ENCODE data around the gene CHSY1. TPM values are rescaled to one million over a fixed set of nuclear protein-coding genes. Genes with fewer than 3 reads are reported as not detected.

The CHSY1 gene
- polyA plus RNA-seq, 1 donor from 2014 or later, result 16.1 TPM

DNA sequence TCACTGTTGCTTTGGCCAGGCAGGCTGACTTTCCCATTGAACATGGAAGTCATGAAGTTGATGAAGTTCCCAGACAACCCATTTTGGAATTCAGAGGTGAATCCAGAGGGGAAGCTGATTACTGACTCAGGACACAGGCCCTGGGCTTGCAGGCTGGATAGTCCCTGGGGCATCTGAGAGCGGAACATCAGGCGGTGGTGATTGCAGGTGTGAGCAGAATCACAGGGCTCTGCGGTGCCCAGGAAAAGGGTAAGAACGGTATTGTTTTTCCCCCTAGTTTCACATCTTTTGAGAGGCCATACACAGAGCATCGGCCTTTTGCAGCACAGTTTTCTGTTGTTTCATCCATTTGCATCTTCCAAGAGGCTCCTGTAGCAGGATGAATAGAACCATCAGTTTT is 104.7 kb downstream of the CHSY1 start:
- Histone ChIP-seq H3K9me3 (ENCODE audit: low read length) (no peaks in the 10 kb centered on the region), H3K27ac (ENCODE audit: low read length) (no peak overlapping the region), H4K20me1 (ENCODE audit: insufficient read depth) (no peaks in the 10 kb centered on the region), H3K27me3 (ENCODE audit: insufficient read depth, low read depth, low read length) (no peaks in the 10 kb centered on the region), H2AFZ (ENCODE audit: low read depth, low read length) (no peak overlapping the region), H3K36me3 (ENCODE audit: insufficient read depth, low read length) (no peaks in the 10 kb centered on the region), H3K9me2 (ENCODE audit: insufficient read depth, low read length) (no peaks in the 10 kb centered on the region), H3K4me3 (ENCODE audit: low read length) (no peak overlapping the region), H3F3A (ENCODE audit: insufficient read depth, low read length, poor library complexity, severe bottlenecking) (no peaks in the 10 kb centered on the region), H3K79me2 (replicated peaks; ENCODE audit: insufficient read depth, low read length) (no peaks in the 10 kb centered on the region), H3K4me2 (ENCODE audit: low read length) (no peak overlapping the region), H3K9ac (ENCODE audit: low read length) (no peak overlapping the region)
- TF ChIP-seq, protein P1, sequence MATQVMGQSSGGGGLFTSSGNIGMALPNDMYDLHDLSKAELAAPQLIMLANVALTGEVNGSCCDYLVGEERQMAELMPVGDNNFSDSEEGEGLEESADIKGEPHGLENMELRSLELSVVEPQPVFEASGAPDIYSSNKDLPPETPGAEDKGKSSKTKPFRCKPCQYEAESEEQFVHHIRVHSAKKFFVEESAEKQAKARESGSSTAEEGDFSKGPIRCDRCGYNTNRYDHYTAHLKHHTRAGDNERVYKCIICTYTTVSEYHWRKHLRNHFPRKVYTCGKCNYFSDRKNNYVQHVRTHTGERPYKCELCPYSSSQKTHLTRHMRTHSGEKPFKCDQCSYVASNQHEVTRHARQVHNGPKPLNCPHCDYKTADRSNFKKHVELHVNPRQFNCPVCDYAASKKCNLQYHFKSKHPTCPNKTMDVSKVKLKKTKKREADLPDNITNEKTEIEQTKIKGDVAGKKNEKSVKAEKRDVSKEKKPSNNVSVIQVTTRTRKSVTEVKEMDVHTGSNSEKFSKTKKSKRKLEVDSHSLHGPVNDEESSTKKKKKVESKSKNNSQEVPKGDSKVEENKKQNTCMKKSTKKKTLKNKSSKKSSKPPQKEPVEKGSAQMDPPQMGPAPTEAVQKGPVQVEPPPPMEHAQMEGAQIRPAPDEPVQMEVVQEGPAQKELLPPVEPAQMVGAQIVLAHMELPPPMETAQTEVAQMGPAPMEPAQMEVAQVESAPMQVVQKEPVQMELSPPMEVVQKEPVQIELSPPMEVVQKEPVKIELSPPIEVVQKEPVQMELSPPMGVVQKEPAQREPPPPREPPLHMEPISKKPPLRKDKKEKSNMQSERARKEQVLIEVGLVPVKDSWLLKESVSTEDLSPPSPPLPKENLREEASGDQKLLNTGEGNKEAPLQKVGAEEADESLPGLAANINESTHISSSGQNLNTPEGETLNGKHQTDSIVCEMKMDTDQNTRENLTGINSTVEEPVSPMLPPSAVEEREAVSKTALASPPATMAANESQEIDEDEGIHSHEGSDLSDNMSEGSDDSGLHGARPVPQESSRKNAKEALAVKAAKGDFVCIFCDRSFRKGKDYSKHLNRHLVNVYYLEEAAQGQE (IDR thresholded peaks at IDR 0.05; ENCODE audit: borderline replicate concordance), result no peak
- TF ChIP-seq EZH2 (IDR thresholded peaks at IDR 0.05; ENCODE audit: borderline replicate concordance, insufficient read depth, low read length, poor library complexity, severe bottlenecking) (no peak), RAD21 (conservative IDR thresholded peaks at IDR 0.05) (no peak), MXI1 (conservative IDR thresholded peaks at IDR 0.05; ENCODE audit: poor library complexity, severe bottlenecking) (no peak), POLR2AphosphoS5 (IDR thresholded peaks at IDR 0.05) (no peak), EP300 (conservative IDR thresholded peaks at IDR 0.05; ENCODE audit: poor library complexity, severe bottlenecking) (no peak), SMC3 (conservative IDR thresholded peaks at IDR 0.05; ENCODE audit: poor library complexity) (no peak), TAF1 (IDR thresholded peaks at IDR 0.05; ENCODE audit: low read depth) (no peak)
- TF ChIP-seq, protein P2, sequence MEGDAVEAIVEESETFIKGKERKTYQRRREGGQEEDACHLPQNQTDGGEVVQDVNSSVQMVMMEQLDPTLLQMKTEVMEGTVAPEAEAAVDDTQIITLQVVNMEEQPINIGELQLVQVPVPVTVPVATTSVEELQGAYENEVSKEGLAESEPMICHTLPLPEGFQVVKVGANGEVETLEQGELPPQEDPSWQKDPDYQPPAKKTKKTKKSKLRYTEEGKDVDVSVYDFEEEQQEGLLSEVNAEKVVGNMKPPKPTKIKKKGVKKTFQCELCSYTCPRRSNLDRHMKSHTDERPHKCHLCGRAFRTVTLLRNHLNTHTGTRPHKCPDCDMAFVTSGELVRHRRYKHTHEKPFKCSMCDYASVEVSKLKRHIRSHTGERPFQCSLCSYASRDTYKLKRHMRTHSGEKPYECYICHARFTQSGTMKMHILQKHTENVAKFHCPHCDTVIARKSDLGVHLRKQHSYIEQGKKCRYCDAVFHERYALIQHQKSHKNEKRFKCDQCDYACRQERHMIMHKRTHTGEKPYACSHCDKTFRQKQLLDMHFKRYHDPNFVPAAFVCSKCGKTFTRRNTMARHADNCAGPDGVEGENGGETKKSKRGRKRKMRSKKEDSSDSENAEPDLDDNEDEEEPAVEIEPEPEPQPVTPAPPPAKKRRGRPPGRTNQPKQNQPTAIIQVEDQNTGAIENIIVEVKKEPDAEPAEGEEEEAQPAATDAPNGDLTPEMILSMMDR (IDR thresholded peaks at IDR 0.05; ENCODE audit: poor library complexity, severe bottlenecking), result no peak

DNA sequence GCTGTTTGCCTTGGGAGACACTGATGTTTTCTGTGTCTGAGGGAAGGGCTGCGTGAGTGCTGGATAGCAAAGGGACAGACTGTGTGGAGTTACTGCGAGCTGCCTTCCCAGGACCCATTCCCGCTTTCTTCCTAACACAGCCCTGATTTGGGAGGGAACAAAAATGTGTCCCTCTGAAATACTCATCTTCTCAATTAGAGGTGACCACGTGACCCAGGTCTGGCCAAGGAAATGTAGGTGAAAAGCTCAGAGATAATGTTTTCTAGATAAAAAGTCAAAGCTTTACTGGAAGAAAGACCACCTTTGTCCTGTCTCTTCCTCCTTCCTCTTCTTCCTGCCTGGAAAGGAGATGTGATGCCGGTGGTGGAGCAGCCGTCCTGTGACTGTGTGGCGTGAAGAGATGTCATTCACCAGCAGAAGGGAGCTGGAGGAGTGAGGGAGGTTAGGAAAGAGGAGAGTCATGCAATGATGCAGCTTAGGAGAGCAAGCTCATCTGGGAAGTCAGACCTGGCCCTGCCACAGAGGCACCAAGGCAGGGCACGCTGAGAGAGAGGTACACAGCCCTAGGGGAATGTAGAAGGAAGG is 105.6 kb downstream of the CHSY1 start:
- no peaks in the 10 kb centered on the region for H3K79me2 ChIP-seq (replicated peaks; ENCODE audit: insufficient read depth, low read length)
- H3K4me2 ChIP-seq (ENCODE audit: low read length), result no peak overlapping the region
- no peaks in the 10 kb centered on the region for H3K9me2 ChIP-seq (ENCODE audit: insufficient read depth, low read length)
- no peak overlapping the region for H3K27ac ChIP-seq (ENCODE audit: low read length)
- no peaks in the 10 kb centered on the region for H3K9me3 ChIP-seq (ENCODE audit: low read length)
- TF ChIP-seq MXI1 (conservative IDR thresholded peaks at IDR 0.05; ENCODE audit: poor library complexity, severe bottlenecking), result no peak
- no peak for TF ChIP-seq EP300 (conservative IDR thresholded peaks at IDR 0.05; ENCODE audit: poor library complexity, severe bottlenecking)
- no peak for TF ChIP-seq TAF1 (IDR thresholded peaks at IDR 0.05; ENCODE audit: low read depth)
- TF ChIP-seq, protein P1 (IDR thresholded peaks at IDR 0.05; ENCODE audit: borderline replicate concordance), result no peak
- no peak for TF ChIP-seq SMC3 (conservative IDR thresholded peaks at IDR 0.05; ENCODE audit: poor library complexity)
- no peak for TF ChIP-seq POLR2AphosphoS5 (IDR thresholded peaks at IDR 0.05)
- no peak for TF ChIP-seq RAD21 (conservative IDR thresholded peaks at IDR 0.05)
- TF ChIP-seq, protein P2 (IDR thresholded peaks at IDR 0.05; ENCODE audit: poor library complexity, severe bottlenecking), result no peak
- TF ChIP-seq EZH2 (IDR thresholded peaks at IDR 0.05; ENCODE audit: borderline replicate concordance, insufficient read depth, low read length, poor library complexity, severe bottlenecking), result no peak
- H3K27me3 ChIP-seq (ENCODE audit: insufficient read depth, low read depth, low read length), result no peaks in the 10 kb centered on the region
- H3K9ac ChIP-seq (ENCODE audit: low read length), result no peak overlapping the region
- no peaks in the 10 kb centered on the region for H3F3A ChIP-seq (ENCODE audit: insufficient read depth, low read length, poor library complexity, severe bottlenecking)
- H2AFZ ChIP-seq (ENCODE audit: low read depth, low read length), result no peak overlapping the region
- no peaks in the 10 kb centered on the region for H3K36me3 ChIP-seq (ENCODE audit: insufficient read depth, low read length)
- H4K20me1 ChIP-seq (ENCODE audit: insufficient read depth), result no peaks in the 10 kb centered on the region
- no peak overlapping the region for H3K4me3 ChIP-seq (ENCODE audit: low read length)

Data from neural cell (in vitro differentiated cells).